Measurements from ENCODE around the gene ROR1. TPM values are rescaled to one million over a fixed set of nuclear protein-coding genes. Genes with fewer than 3 reads are reported as not detected.

Gene ROR1
- total RNA-seq, 1 experiment from 2014 or later = 2.7 TPM

GRCh38 chr1:63931468-63931867 lies 157.7 kb downstream of the ROR1 start:
- Histone ChIP-seq H3K9me3 (ENCODE audit: control insufficient read depth in 1 of 2, insufficient read depth in 1 of 2, low read depth in 1 of 2, low read length in 2 of 2) (no peaks in the 10 kb centered on the region), H3K4me3 (replicated peaks in 1 of 2; ENCODE audit: low read depth in 1 of 2, low read length in 2 of 2) (no peak overlapping the region), H3K27ac (ENCODE audit: low read depth, low read length) (no peak overlapping the region), H3K4me1 (ENCODE audit: control insufficient read depth in 1 of 2, insufficient read depth in 2 of 2, low read length in 2 of 2) (no peaks in the 10 kb centered on the region), H4K20me1 (ENCODE audit: insufficient read depth) (no peaks in the 10 kb centered on the region), H3K9ac (ENCODE audit: low read length) (no peak overlapping the region), H3K9me2 (ENCODE audit: insufficient read depth) (no peaks in the 10 kb centered on the region), H3K27me3 (ENCODE audit: insufficient read depth, low read length) (no peaks in the 10 kb centered on the region), H3K36me3 (ENCODE audit: control insufficient read depth in 1 of 2, insufficient read depth in 2 of 2, low read length in 2 of 2) (no peaks in the 10 kb centered on the region), H3K4me2 (ENCODE audit: low read length) (no peak overlapping the region), H2AFZ (ENCODE audit: low read depth, low read length, poor library complexity, severe bottlenecking) (no peak overlapping the region), H3K79me2 (ENCODE audit: insufficient read depth, low read length) (no peaks in the 10 kb centered on the region)
- no peak for ATAC-seq
- intact Hi-C loops (cut with micrococcal nuclease) = no loop called here
- no TSS peak for BruUV-seq (replicated peaks)
- CTCF ChIA-PET = no interaction called here
- RAD21 ChIA-PET (ENCODE audit: low non-redundant PET in 1 of 2, low total read pairs in 2 of 2, uncharacterized antibody in 2 of 2, unreplicated experiment in 2 of 2) = no interaction called here
- TF ChIP-seq ZBTB33 (IDR thresholded peaks at IDR 0.05; ENCODE audit: extremely low read depth, insufficient replicate concordance, low read length) (no peak), ATF3 (IDR thresholded peaks at IDR 0.05) (no peak), POLR2AphosphoS5 (IDR thresholded peaks at IDR 0.05; ENCODE audit: low read depth, low read length) (no peak), EZH2 (IDR thresholded peaks at IDR 0.05) (no peak)
- POLR2A ChIA-PET = no interaction called here
- no peak for DNase-seq (ENCODE audit: low read depth, low spot score)

GRCh38 chr1:63934697-63935096 lies 160.9 kb downstream of the ROR1 start:
- no peak for DNase-seq (ENCODE audit: low read depth, low spot score)
- Histone ChIP-seq H3K9me2 (ENCODE audit: insufficient read depth) (no peaks in the 10 kb centered on the region), H3K27me3 (ENCODE audit: insufficient read depth, low read length) (no peaks in the 10 kb centered on the region), H4K20me1 (ENCODE audit: insufficient read depth) (no peaks in the 10 kb centered on the region), H3K4me3 (replicated peaks in 1 of 2; ENCODE audit: low read depth in 1 of 2, low read length in 2 of 2) (no peak overlapping the region), H3K9ac (ENCODE audit: low read length) (no peak overlapping the region), H3K4me1 (ENCODE audit: control insufficient read depth in 1 of 2, insufficient read depth in 2 of 2, low read length in 2 of 2) (no peaks in the 10 kb centered on the region), H2AFZ (ENCODE audit: low read depth, low read length, poor library complexity, severe bottlenecking) (no peak overlapping the region), H3K36me3 (ENCODE audit: control insufficient read depth in 1 of 2, insufficient read depth in 2 of 2, low read length in 2 of 2) (no peaks in the 10 kb centered on the region), H3K79me2 (ENCODE audit: insufficient read depth, low read length) (no peaks in the 10 kb centered on the region), H3K9me3 (ENCODE audit: control insufficient read depth in 1 of 2, insufficient read depth in 1 of 2, low read depth in 1 of 2, low read length in 2 of 2) (no peaks in the 10 kb centered on the region), H3K27ac (ENCODE audit: low read depth, low read length) (no peak overlapping the region), H3K4me2 (ENCODE audit: low read length) (no peak overlapping the region)
- intact Hi-C loops (cut with micrococcal nuclease) = loop anchor here (1.0 kb wide), 1 partner anchor 203 kb away; no protein-coding TSS in a partner anchor
- RAD21 ChIA-PET (ENCODE audit: low non-redundant PET in 1 of 2, low total read pairs in 2 of 2, uncharacterized antibody in 2 of 2, unreplicated experiment in 2 of 2) = interaction anchor here (0.9 to 1.1 kb wide), 3 partner anchors 200 to 203 kb away, joined by 3 to 10 read pairs (median 8); no protein-coding TSS in a partner anchor
- CTCF ChIA-PET = interaction anchor here (0.6 to 2.6 kb wide), 4 partner anchors 17 to 243 kb away, joined by 3 to 35 read pairs (median 4); no protein-coding TSS in a partner anchor
- no TSS peak for BruUV-seq (replicated peaks)
- POLR2A ChIA-PET = no interaction called here
- no peak for ATAC-seq
- no peak for TF ChIP-seq POLR2A (IDR thresholded peaks at IDR 0.05; ENCODE audit: borderline replicate concordance, extremely low read depth, insufficient read depth, insufficient read length)
- no peak for TF ChIP-seq REST (IDR thresholded peaks at IDR 0.05; ENCODE audit: low read depth)
- TF ChIP-seq MAX (IDR thresholded peaks at IDR 0.05) = no peak
- TF ChIP-seq ZFX (IDR thresholded peaks at IDR 0.05) = no peak
- TF ChIP-seq YY1 (IDR thresholded peaks at IDR 0.05; ENCODE audit: extremely low read depth, insufficient replicate concordance, low read depth, low read length) = no peak
- no peak for TF ChIP-seq CBX3 (IDR thresholded peaks at IDR 0.05; ENCODE audit: low read depth)
- TF ChIP-seq SIN3A (IDR thresholded peaks at IDR 0.05; ENCODE audit: low read depth) = no peak
- no peak for TF ChIP-seq CEBPB (IDR thresholded peaks at IDR 0.05; ENCODE audit: low read depth)
- no peak for TF ChIP-seq EZH2phosphoT487 (IDR thresholded peaks at IDR 0.05; ENCODE audit: borderline replicate concordance)
- TF ChIP-seq TCF7L2 (IDR thresholded peaks at IDR 0.05; ENCODE audit: borderline replicate concordance, extremely low read depth, insufficient read depth, insufficient read length) = no peak
- TF ChIP-seq EGR1 (IDR thresholded peaks at IDR 0.05; ENCODE audit: low read depth) = no peak
- TF ChIP-seq ATF3 (IDR thresholded peaks at IDR 0.05) = no peak

Data from HCT116 (cell line).